M059J (cell line): ENCODE measurements around the gene CARD10. TPM values are rescaled to one million over a fixed set of nuclear protein-coding genes. Genes with fewer than 3 reads are reported as not detected.

Source experiments
- DNase-seq: peaks from one replicate; pipeline ENCODE4 v3.0.0-alpha.2; 2012; ENCODE audit warnings: low read depth
- total RNA-seq: library from RNA; depleted of rRNA; stranded (reverse); fragments of >200 nt; shearing (Covaris generic); gene quantifications from 2 replicates; pipeline ENCODE4 v1.2.3, GENCODE V29; 2014

Gene CARD10
- total RNA-seq, 1 experiment from 2014 or later: 10.6 TPM

DNA sequence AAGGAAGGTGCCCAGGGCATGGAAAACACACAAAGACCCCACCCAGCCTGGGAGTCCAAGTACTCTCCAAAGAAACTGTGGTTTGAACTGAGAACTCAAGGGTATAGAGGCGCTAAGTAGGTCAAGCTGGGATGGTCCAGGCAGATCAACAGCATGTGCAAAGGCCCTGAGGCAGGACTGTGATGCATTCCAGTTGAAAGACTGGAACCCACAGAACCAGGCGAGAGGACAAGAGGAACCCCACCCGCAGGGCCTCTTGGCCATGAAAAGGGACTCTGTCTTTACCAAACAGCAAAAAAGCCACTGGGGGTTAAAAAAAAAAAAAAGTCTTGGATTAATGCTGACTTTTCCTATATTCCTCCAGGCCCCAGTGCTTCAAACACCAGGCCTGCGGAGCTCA lies 14.3 kb downstream of the CARD10 start:
- DNase-seq: no peak

- DNase-seq: peak; percentile 50
Measured at GRCh38 chr22:37503850-37504249, 15.4 kb downstream of the CARD10 start.

DNA sequence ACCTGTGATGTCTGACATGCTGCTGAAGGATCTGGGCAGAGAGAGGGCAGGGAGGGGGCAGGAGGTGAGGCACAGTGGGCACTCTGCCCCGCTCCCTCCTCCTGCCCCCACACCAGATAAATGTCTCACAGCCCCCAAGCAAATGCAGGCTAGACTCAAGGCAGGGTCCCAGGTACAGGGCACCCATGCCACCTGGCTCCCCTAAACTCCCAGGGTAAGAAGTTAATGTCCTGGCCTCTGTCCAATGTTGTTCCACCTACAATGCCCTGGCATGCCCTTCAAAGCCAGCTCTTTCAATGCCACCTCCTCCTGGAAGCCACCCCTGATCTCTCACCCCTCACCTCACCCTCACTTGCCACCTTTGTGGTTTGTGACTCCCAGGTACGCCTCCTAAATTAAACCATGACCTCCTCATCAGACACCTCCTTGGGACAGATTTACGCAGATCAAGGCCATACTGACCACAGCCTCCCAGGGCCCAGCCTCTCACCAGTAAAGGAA lies 16.0 kb downstream of the CARD10 start:
- DNase-seq: no peak

DNA sequence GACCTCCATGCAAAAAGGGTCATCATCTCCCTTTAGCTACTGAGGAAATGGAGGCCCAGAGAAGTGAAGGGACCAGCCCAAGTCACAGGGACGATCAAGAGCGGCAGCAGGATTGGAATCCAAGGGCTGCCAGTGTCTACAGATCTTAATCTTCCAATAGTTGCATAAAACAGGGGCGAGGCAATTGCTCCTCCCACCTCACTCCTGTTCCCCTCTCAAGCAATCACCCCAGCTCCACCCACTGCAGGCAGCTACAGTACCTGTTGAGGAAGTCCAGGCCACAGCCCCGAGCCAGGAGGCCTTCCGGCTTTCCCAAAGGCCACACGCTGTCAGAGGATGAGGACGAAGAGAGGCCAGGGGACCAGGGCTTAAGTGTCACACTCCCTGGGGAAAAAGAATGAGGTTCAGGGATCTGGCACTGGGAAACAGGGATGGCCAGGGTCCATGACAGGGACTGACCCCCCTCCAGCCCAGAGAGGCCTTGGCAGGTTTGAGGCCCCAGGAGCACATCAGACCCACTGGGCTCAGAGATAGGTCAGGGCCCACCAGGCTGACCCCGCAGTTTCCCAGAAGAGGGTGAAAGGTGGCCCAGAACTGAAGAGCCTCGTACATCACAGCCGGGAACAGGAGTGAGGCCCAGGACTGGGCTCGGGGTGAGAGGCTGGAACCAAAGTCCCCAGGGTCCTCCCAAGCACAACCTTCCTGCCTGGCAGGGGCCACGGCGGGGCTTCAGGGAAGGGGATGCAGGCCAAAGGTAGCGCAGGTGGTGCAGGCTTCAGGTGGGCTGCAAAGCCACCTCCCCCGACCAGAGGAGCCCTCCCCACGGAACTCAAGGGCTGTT lies 16.7 kb downstream of the CARD10 start:
- DNase-seq: no peak

GRCh38 chr22:37501610-37502341 lies 17.4 kb downstream of the CARD10 start:
- DNase-seq: peak; percentile 84

DNA sequence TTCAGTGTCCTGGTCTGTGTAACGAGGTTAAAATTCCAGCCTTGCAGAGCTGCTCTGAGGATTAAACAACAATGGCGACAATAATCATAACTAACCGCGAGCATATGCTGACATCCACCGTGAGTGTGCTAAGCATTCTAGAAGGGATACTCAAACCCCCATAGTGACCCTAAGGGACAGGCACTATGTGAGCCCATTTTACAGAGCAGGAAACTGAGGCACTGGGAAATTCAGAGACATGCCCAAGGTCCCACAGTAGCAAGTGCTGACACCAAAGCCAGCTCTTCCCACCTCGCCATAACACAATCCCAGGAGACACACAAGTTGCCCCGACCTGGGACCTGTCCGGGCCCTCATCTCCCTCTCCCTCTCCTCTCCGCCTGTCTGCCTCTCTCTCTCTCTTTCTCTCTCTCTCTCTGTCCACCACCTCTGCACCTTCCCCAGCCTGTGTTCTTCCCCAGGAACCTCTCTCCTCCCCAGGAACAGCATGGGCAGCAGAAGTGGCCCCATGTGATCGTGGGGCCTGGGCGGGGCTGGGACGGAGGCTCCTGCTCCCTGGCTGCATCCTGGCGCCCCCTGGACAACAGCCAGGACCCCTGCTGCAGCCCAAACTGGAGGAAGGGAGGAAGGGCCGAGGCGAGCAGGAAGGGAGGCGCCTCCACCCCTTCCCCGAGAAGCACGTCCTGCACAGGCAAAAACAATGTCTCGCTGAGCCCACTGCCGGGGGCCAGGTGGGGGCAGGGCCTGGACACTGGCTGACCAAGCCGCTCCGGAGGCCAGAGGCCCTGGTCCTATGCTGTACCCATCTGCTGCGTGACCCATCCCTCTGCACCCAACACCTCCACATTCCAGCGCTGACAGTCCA lies 18.2 kb downstream of the CARD10 start:
- DNase-seq: no peak

DNA sequence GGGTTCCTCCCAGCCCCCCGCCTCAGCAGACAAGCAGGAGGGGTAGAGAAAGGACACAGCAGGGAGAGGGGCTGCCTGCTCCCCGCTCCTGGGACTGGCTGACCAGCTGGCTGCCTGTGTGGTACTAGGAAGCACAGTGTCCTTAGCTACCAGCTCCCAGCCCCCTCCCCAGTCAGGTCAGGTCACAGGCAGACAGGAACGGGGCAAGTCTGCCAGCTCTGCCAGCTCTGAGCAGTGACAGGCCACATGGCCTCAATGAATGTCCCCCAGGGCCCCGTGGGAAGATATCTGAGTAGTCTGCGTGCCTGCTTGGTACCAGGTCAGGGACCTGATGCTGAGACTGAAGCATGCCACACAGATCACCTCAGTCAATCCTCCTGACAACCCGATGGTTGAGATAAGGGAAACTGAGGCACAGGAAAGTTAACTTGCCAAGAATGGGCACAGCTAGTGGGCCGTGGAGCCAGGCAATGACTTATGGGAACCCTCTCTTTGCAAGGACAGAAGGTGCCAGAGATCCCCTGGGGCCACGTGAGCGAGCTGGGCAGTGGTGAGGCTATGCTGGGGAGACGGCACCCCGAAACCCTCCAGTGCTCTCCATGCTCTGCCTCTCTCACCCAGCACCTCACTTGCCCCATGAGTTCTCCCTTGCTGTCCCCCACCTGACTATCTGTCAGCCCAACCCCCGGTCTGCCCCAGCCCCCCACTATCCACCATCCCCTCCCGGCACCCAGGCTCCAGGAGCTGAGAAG lies 19.2 kb downstream of the CARD10 start:
- no peak for DNase-seq

DNA sequence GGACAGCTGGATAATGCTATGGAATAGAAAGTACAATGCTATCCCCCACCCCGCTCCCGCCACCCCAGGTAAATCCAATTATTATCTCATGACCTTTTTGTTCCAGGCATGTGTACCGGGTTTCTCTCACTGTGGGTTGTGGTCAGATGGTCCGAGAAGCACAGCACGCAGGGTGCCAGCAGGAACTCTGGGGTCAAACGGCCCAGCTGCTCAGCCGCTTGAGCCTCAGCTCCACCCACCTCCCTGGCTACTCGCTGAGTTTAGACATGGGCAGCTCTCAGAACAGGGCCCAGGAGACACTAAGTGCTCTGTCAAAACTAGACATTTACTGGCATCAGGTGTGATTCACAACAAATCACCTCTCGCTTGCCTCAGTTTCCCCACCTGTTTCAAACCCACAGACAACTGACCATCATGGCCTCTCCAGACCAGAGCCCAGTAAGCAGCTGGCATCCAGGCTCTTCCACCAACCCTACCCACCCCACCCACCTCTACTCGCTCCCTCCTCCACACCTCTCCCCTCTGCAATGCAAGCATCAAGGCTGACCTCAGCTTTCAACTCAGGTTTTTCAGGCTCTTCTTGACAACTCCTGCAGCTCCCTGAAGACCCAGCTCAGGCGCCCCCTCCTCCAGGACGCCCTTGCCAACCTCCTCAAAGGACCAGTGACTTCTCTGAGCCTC lies 20.0 kb downstream of the CARD10 start:
- DNase-seq: no peak

GRCh38 chr22:37498289-37498909 lies 20.8 kb downstream of the CARD10 start:
- DNase-seq: no peak

DNA sequence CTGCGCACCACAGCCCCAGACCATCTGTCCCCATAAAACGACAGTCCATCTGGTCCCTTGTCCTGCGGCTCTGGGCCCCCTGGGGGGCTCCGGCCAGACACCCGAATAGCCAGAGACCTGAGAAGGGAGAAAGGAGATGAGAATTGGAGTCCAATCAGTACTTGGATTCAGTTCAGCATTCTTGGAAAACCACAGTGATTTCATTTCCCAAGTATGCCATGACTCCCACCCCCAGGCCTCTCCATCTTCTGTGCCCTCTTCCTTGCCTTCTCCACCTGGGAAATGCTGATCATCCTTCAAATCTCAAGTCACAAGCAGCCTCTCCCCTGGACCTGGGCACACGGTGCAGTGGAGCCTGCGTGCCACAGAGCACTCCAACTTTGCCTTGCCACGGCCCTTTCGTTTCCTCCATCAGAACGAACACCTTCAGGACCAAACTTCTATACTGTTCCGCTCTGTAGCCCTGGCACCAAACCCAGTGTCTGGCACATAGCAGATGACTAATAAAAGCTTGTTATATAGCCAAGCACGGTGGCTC lies 22.1 kb downstream of the CARD10 start:
- DNase-seq: peak; percentile 95

GRCh38 chr22:37496651-37497050 lies 22.6 kb downstream of the CARD10 start:
- DNase-seq: peak; percentile 78

GRCh38 chr22:37493979-37494378 lies 25.2 kb downstream of the CARD10 start:
- DNase-seq: no peak

DNA sequence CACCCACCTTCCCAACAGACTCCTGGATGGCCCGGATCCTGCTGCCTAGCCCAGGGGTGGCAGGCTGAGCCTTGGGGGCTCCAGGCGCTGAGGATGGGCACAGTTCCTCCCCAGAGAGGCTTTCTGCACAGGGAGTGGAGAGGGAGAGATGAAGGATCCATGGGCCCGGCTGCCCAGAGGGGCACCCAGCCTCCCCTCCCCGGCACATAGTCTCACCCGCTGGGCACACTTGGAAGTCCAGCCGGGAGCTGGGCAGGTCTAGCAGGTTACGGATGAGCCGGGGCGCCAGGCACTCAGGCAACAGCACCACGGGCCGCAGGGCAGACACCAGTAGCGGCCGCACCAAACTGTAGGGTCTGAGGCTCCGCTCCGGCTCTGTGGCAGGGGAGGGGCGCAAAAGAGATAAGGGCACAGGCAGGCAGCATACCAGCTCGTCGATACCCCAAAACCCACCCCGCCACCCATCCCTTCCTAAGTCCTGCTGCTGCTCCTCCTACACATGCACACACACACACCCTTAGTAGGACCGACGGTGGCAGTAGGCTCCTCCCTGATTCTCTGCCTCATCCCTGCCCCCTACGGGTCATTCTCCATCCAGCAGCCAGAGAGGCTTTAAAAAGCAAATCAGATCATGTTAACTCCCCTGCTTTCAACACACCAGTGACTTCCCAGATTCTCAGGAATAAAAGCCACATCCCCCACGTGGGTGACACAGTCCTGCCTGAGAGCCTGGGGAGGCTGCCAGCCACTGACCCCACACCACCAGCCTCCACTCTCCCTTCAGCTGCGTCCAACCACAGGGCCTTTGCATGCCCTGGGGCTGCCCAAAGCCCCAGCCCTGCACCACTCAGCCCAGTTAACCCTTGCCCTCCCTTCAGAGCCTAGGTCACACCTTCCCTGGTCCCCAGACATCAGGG lies 26.5 kb downstream of the CARD10 start:
- DNase-seq: peak; percentile 75

DNA sequence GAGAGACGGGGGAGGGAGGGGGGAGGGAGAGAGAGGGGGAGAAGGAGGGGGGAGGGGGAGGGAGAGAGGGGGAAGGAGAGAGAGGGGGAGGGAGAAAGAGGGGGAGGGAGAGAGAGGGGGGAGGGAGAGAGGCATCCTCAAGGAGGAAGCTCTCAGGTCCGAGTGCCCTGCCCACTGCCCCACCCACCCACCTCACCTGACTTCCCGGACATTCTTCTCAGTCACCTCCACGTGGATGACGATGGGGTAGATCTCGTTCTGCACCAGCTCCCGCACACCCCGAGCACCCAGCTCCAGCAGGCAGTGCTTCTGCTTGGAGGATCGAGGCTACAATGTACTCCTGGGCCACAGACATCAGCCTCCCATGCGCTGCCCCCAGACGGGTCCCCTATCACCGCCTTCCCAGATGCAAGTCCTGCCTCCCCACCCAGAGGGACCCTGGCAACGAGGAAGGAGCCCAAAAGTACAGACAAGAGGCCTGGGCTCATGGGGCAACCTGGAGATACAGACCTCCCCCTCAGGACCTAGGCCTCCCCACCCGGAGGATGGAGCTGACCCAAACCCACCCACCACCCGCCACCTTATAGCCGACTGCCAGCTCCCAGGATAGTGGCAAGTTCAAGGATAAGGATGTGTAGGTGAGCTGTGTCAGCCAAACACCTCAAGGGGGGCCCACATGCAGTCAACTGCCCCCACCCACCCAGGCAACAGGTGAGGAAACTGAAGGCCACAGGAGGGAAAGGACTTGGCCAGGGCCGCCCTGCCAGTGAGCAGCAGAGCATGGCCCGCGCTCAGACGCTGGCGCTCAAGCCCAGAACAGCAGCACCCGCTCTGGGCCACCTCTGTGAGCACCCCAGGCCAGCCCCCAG lies 27.4 kb downstream of the CARD10 start:
- no peak for DNase-seq

DNA sequence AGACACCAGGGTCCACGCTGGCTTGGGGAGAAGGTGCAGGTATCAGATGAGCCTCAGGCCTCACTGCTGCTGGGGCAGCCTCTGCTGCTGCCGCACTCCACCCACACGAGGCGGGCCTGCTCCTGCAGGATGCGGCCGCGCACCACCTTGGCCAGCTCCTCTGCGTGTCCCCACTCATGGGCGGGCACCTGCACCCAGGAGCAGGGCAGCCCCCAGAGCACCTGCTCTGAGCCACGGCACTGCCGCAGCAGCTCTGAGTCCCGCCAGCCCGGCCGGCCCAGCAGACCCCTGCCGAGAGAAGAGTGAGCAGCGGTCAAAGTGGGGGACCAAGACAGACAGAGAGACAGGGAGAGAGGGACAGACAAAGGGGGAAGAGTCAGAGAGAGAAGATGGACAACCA lies 28.1 kb downstream of the CARD10 start:
- no peak for DNase-seq

DNA sequence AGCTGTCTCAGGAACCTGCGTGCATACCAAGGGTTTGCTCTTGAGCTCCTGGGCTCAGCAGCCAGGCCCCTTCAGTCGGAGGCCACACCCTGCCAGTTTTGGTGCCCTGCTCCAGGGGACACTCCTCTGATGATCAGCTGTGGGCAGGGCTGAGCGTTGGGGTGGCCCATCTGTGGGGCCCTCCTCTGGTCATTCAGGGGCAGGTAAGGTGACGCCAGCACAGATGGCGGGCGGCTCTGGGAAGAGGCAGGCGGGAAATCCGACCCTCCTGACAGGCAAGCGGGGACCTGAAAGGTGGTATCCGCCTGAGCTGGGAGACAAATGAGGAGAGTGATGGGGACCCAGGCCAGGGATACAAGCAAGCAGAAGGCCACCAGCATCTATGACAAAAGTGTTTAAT lies 29.2 kb downstream of the CARD10 start:
- DNase-seq: no peak

- DNase-seq: no peak
Measured at GRCh38 chr22:37488337-37489135, 30.7 kb downstream of the CARD10 start.
